Loucy (cell line): ENCODE results near the gene NTPCR.

Experiments
- EZH2phosphoT487 ChIP-seq: fragments of 200-600 bp; IDR thresholded peaks from 2 replicates; pipeline ENCODE4 v1.6.1; 2018; ENCODE audit warnings: antibody characterized with exemption, mild to moderate bottlenecking, moderate library complexity, borderline replicate concordance
- TF ChIP-seq, protein P1 (sequence below): fragments of 200-600 bp; sonication (generic); conservative IDR thresholded peaks from 2 replicates; pipeline ENCODE4 v1.5.1; 2014; ENCODE audit warnings: mild to moderate bottlenecking, antibody characterized with exemption, low read length

DNA sequence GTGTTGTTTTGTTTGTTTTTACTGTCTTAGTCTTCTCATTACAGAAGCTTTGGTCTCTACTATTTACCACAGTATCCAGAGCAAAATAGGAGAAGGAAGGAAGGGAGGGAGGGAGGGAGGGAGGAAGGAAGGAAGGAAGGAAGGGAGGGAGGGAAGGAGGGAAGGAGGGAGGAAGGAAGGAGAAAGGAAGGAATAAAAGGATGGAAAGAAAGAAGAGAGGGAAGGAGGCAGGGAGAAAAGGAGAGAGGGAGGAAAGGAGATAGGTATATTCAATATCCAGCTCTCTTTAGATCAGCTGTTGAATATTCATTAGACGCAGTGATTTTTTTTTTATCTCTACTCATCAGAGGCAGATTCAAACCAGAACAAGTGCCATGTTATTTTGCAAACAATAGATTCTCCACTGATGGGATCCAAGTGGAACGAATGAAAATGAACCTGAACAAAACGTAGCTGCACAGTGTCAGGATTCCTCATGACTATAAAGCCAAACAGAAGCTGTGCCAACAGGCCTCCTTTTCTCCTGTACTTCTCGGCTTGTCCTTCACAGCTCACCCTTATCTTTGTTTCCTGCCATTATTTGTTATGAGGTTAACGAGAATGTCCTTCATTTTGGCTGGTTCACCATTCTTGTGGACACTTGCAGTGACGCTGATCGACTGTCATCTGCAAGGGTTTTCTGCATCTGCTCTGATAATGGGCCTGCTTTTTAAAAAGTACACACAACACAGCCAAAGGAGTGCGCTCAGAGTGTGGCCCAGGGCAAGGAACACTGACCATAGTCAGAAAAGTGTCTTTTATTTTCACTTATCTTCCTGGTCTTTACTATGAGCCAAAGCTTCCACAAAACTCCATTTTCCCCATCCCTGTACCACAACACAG is 7.8 kb upstream of the NTPCR start:
- TF ChIP-seq, protein P1, sequence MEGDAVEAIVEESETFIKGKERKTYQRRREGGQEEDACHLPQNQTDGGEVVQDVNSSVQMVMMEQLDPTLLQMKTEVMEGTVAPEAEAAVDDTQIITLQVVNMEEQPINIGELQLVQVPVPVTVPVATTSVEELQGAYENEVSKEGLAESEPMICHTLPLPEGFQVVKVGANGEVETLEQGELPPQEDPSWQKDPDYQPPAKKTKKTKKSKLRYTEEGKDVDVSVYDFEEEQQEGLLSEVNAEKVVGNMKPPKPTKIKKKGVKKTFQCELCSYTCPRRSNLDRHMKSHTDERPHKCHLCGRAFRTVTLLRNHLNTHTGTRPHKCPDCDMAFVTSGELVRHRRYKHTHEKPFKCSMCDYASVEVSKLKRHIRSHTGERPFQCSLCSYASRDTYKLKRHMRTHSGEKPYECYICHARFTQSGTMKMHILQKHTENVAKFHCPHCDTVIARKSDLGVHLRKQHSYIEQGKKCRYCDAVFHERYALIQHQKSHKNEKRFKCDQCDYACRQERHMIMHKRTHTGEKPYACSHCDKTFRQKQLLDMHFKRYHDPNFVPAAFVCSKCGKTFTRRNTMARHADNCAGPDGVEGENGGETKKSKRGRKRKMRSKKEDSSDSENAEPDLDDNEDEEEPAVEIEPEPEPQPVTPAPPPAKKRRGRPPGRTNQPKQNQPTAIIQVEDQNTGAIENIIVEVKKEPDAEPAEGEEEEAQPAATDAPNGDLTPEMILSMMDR, result no peak
- TF ChIP-seq EZH2phosphoT487, result no peak
